22Rv1 (cell line): ENCODE measurements around the gene NELFB.
A peak's percentile ranks its signal among the peaks of the same experiment; 100 is the strongest.

Experiments used
- H3K27ac ChIP-seq: fragments of 450-650 bp; 2 replicates; pipeline ENCODE4 v1.5.1; 2017
- ZFX ChIP-seq: fragments of 450-650 bp; IDR thresholded peaks from 2 replicates; pipeline ENCODE4 v1.6.1; 2017; ENCODE audit warnings: antibody characterized with exemption, borderline replicate concordance
- TF ChIP-seq, protein P1 (sequence below): fragments of 450-650 bp; IDR thresholded peaks from 2 replicates; pipeline ENCODE4 v1.5.1; 2017; ENCODE audit warnings: mild to moderate bottlenecking

Gene NELFB

DNA sequence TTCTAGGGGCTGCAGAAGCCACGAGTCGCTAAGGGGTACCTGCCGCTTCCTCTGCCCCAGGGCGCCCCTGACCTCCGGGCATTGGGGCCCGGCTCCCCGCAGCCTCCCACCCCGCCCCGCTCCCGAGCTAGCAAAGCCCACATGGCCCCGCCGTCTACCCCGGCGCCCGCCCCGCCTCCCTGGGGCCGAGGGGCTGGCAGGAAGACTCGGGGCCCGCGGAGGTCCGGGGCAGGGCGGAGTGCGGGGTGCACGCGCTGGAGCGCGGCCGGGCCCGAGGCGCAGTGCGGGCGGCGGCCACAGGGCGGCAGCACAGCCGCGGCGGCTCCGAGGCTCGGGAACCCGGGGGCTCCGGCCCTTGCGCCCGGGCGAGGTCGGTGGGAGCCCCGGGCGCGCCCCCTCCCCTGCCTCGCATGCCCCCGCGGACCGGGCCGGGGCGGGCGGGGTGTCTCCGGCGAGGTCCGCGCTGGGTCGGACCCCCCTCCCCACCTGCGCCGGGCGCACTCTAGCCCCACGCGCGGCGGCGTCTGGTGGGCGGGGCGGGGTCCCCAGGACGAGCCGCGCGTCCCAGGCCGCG is 40.2 kb downstream of the NELFB start:
- no peak for TF ChIP-seq ZFX
- TF ChIP-seq, protein P1, sequence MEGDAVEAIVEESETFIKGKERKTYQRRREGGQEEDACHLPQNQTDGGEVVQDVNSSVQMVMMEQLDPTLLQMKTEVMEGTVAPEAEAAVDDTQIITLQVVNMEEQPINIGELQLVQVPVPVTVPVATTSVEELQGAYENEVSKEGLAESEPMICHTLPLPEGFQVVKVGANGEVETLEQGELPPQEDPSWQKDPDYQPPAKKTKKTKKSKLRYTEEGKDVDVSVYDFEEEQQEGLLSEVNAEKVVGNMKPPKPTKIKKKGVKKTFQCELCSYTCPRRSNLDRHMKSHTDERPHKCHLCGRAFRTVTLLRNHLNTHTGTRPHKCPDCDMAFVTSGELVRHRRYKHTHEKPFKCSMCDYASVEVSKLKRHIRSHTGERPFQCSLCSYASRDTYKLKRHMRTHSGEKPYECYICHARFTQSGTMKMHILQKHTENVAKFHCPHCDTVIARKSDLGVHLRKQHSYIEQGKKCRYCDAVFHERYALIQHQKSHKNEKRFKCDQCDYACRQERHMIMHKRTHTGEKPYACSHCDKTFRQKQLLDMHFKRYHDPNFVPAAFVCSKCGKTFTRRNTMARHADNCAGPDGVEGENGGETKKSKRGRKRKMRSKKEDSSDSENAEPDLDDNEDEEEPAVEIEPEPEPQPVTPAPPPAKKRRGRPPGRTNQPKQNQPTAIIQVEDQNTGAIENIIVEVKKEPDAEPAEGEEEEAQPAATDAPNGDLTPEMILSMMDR = peak; percentile 93
- H3K27ac ChIP-seq = no peak overlapping the region

- TF ChIP-seq ZFX = no peak
- TF ChIP-seq, protein P1 = no peak
- no peak overlapping the region for H3K27ac ChIP-seq
Measured at GRCh38 chr9:137295849-137296669, 40.9 kb downstream of the NELFB start.

DNA sequence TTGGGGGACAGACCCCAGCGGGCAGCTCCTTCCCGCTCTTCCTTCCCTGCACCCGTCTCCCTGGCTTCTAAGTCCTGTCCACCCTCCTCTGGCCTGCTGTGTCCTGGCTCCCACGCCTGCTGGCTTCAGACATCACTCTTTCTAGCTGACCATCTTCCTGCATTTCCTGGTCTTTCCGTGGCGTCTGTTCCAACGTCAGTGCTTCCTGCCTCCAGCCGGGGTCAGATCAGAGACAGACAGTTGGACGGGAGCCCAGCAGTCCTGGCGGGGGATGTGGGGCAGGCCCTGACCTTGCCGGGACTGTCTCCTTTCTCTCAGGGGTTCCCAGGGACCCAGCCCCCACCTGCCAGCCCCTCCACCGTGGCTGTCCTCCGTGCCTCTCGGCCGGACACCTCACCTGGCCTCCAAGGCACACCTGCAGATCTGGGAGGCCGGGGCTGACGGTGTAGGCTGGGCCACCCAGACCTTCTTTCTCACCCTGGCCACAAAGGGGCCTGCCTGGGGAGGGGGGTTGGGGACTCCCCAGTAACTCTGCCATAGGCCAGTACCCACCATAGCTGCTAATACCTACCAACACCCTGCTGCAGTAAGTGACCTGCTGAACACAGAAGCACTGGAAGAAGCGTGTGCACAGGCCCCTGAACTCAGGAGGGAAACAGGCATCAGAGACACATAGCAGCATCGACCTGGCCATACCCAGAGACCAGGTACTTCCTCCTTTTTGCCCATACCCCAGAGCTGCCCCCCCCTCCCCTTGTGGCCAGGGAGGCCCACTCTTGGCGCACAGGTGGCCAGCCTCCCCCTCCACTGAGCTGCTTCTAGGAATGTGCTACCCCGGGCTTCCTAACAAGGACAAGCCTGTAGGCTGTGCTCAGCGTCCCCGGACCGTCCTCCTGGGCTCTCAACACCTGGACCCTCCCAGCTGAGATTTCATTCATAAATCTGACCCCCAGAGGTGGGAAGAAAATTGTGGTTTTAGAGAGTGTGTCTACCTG is 41.8 kb downstream of the NELFB start:
- H3K27ac ChIP-seq = 0 out of 2 replicates have a peak overlapping the region, but pooled peaks have one; percentile 10
- TF ChIP-seq, protein P1 = no peak
- TF ChIP-seq ZFX = no peak

DNA sequence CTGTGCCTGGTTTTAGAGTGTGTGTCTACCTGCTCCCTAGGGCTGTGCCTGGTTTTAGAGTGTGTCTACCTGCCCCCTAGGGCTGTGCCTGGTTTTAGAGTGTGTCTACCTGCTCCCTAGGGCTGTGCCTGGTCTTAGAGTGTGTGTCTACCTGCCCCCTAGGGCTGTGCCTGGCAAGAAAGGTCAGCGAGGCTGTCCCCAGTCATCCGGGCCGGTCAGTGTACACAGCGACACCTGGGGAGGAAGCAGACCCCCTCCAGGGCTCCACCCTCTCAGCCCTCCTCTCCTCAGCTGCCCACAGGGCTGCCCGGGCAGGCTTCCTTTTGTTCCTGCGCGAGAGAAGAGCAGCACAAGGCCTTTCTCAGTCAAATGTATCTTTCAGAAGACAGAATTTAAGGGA is 42.8 kb downstream of the NELFB start:
- no peak for TF ChIP-seq ZFX
- TF ChIP-seq, protein P1 = no peak
- H3K27ac ChIP-seq = peak overlapping the region; percentile 27

DNA sequence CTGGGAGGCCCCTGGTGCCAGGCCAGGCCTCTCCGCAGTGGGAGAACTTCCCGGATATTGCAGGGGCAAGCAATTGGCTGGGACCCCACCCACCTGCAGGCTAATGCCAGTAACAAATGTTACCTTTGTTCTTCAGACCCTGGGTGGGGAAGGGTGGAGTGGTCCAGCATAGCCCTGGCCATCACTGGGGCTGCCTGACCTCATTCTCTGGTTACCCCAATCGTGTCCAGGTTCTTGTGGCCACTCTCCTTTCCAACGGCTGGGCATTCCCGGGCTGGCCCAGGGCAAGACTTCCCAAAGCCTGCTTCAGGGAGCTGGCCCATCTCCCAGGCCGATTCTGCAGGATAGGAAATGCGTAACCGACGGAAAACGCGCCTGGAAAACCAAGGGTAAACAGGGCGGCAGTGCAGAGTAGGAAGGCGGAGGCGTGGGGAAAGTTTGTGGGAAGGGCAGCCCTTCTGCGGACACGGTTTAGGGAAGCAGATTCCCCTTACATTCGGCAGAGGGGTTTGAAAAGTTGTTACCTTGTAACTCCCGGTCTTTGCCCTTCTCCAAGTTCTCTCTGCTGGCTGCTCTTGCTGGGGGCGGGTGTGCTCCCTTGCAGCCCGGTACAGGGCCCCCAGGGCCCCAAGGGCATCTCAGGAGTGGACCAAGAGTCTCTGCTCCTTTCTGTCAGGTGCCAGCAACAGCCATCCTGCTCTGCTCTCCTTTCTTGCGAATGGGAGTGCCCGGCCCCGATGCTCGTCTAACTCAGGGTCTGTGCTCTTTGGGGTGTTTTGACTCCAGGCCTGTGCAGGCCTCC is 43.5 kb downstream of the NELFB start:
- peak overlapping the region; percentile 27 for H3K27ac ChIP-seq
- TF ChIP-seq, protein P1 = no peak
- no peak for TF ChIP-seq ZFX

GRCh38 chr9:137299203-137299565 is 44.1 kb downstream of the NELFB start:
- TF ChIP-seq ZFX = no peak
- TF ChIP-seq, protein P1 = no peak
- peak overlapping the region; percentile 27; the same call in 1 of the 2 replicates for H3K27ac ChIP-seq
